Fibroblast of lung (primary cell): ENCODE results near the gene OR10H1. TPM values are rescaled to one million over a fixed set of nuclear protein-coding genes. Genes with fewer than 3 reads are reported as not detected.
"Not testable (repeated sequence)": the region's sequence is repeated elsewhere in the genome, so short reads cannot be mapped to it uniquely, and the experiment has no call there.

Source experiments
- DNase-seq, 2 donors: peaks; one replicate each; pipeline versions ENCODE4 v3.0.0 to v3.0.0-alpha.2; 2010; ENCODE audit warnings: low read depth in 2 of 2
- H2AFZ ChIP-seq: 2 replicates; pipeline ENCODE4 v1.5.1; 2012; ENCODE audit warnings: low read length, control low read depth, inconsistent platforms
- H3K27ac ChIP-seq: 2 replicates; pipeline ENCODE4 v1.5.1; 2011; ENCODE audit warnings: low read length, control low read depth; ENCODE audit not compliant: insufficient read depth
- H3K27me3 ChIP-seq: 2 replicates; pipeline ENCODE4 v1.5.1; 2011; ENCODE audit warnings: mild to moderate bottlenecking, low read length; ENCODE audit not compliant: control insufficient read depth, insufficient read depth
- H3K36me3 ChIP-seq: 2 replicates; pipeline ENCODE4 v1.5.1; 2011; ENCODE audit warnings: low read length; ENCODE audit not compliant: control insufficient read depth, insufficient read depth
- H3K4me1 ChIP-seq: 2 replicates; pipeline ENCODE4 v1.5.1; 2011; ENCODE audit warnings: low read length; ENCODE audit not compliant: control insufficient read depth, insufficient read depth; ENCODE audit errors: extremely low read depth
- H3K4me2 ChIP-seq: 2 replicates; pipeline ENCODE4 v1.5.1; 2011; ENCODE audit warnings: low read length, control low read depth; ENCODE audit not compliant: insufficient read depth; ENCODE audit errors: extremely low read depth
- H3K4me3 ChIP-seq, 4 experiments: fragments of 200-600 bp in 1 of 4; sonication (generic) in 1 of 4; replicated peaks in 1 of 4; 2 replicates each; pipeline ENCODE4 v1.5.1; 2011 to 2016; ENCODE audit warnings: low read length in 4 of 4, low read depth in 3 of 4, mild to moderate bottlenecking in 3 of 4, control low read depth in 2 of 4, inconsistent platforms in 1 of 4, mixed read lengths in 1 of 4; ENCODE audit not compliant: insufficient read depth in 1 of 4; ENCODE audit errors: control extremely low read depth in 1 of 4
- H3K79me2 ChIP-seq: 2 replicates; pipeline ENCODE4 v1.5.1; 2012; ENCODE audit warnings: mild to moderate bottlenecking, low read length, inconsistent platforms; ENCODE audit not compliant: control insufficient read depth, insufficient read depth
- H3K9ac ChIP-seq: 2 replicates; pipeline ENCODE4 v1.5.1; 2011; ENCODE audit warnings: mild to moderate bottlenecking, low read length, control low read depth; ENCODE audit not compliant: insufficient read depth
- H3K9me3 ChIP-seq: 2 replicates; pipeline ENCODE4 v1.5.1; 2012; ENCODE audit warnings: low read depth, low read length; ENCODE audit not compliant: control insufficient read depth, insufficient read depth
- H4K20me1 ChIP-seq: 2 replicates; pipeline ENCODE4 v1.5.1; 2011; ENCODE audit warnings: low read length; ENCODE audit not compliant: control insufficient read depth, insufficient read depth; ENCODE audit errors: extremely low read depth
- CTCF ChIP-seq, 2 donors: IDR thresholded peaks in 1 of 2; conservative IDR thresholded peaks in 1 of 2; 1 replicate in 1 of 2; 2 replicates in 1 of 2; pipeline ENCODE4 v1.5.1; 2011 to 2012; ENCODE audit warnings: low read length in 2 of 2, control low read depth in 1 of 2, inconsistent platforms in 1 of 2, low read depth in 1 of 2, mild to moderate bottlenecking in 1 of 2
- EZH2 ChIP-seq: IDR thresholded peaks from 2 replicates; pipeline ENCODE4 v1.5.1; 2012; ENCODE audit warnings: low read length, control low read depth, mild to moderate bottlenecking; ENCODE audit errors: missing control alignments
- polyA plus RNA-seq, 2 donors: library from polyadenylated mRNA; depleted of rRNA in 1 of 2; stranded (reverse) in 1 of 2; unstranded in 1 of 2; fragments of >200 nt; gene quantifications; 2 replicates each; pipeline ENCODE4 v1.2.1, GENCODE V29; 2011 to 2012; ENCODE audit warnings: missing spikeins in 1 of 2
- total RNA-seq: library from RNA; depleted of rRNA; stranded (reverse); fragments of >200 nt; gene quantifications from 2 replicates; pipeline ENCODE4 v1.2.1, GENCODE V29; 2014

OR10H1 gene
- total and polyA plus RNA-seq, 2 donors (not counting 1 experiment from before 2014, with no cell fraction given): not detected

- Histone ChIP-seq H3K9me3 (no peaks in the 10 kb centered on the region), H3K27me3 (no peaks in the 10 kb centered on the region), H3K9ac (no peak overlapping the region), H3K4me2 (no peak overlapping the region), H3K36me3 (no peaks in the 10 kb centered on the region), H3K79me2 (no peaks in the 10 kb centered on the region), H3K4me1 (no peaks in the 10 kb centered on the region), H4K20me1 (no peaks in the 10 kb centered on the region), H3K4me3 (no peak overlapping the region), H2AFZ (no peak overlapping the region), H3K27ac (no peak overlapping the region)
- no peak for DNase-seq
- no peak for TF ChIP-seq CTCF (conservative IDR thresholded peaks at IDR 0.05 in 1 of 2, IDR thresholded peaks at IDR 0.05 in 1 of 2; ENCODE audit: low read depth in 1 of 2, low read length in 2 of 2)
- no peak for TF ChIP-seq EZH2
Measured at GRCh38 chr19:15850385-15850784, 34.9 kb upstream of the OR10H1 start.

DNA sequence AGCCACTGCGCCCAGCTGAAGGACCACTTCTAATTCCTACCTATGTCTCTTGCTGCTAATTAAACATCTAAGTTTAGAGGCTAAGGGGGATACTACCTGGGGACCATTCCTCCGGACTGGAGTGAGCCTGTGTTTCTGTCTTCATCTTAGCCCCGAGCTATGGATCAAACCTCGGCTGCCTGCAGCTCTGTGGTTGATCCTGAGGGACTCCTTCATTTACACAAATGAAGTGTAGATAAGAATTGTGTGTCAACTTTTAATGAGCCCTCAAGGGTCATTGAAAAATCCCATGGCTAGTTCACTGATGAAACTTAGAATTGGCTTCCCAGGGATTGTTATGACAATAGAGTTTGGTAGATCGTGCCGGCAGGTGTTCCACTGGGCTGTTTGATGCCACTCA lies 31.5 kb upstream of the OR10H1 start:
- Histone ChIP-seq H3K4me1 (no peaks in the 10 kb centered on the region), H3K9ac (no peak overlapping the region), H3K27ac (no peak overlapping the region), H2AFZ (no peak overlapping the region), H3K9me3 (no peaks in the 10 kb centered on the region), H3K36me3 (no peaks in the 10 kb centered on the region), H4K20me1 (no peaks in the 10 kb centered on the region), H3K4me2 (no peak overlapping the region), H3K27me3 (no peaks in the 10 kb centered on the region), H3K4me3 (no peak overlapping the region), H3K79me2 (no peaks in the 10 kb centered on the region)
- TF ChIP-seq EZH2 (no peak), CTCF (conservative IDR thresholded peaks at IDR 0.05 in 1 of 2, IDR thresholded peaks at IDR 0.05 in 1 of 2; ENCODE audit: low read depth in 1 of 2, low read length in 2 of 2) (no peak)
- DNase-seq: no peak

GRCh38 chr19:15843894-15844222 lies 28.4 kb upstream of the OR10H1 start:
- H3K4me2 ChIP-seq, H3K27ac ChIP-seq, H3K4me3 ChIP-seq, H3K36me3 ChIP-seq, H2AFZ ChIP-seq, H3K27me3 ChIP-seq, DNase-seq, H3K79me2 ChIP-seq, H3K4me1 ChIP-seq, H4K20me1 ChIP-seq, H3K9me3 ChIP-seq, H3K9ac ChIP-seq: not testable (repeated sequence)
